Sigmoid colon (tissue), 3 donors: Measurements from ENCODE around the gene COBLL1.

ENCODE experiments used
- POLR2A ChIP-seq, 2 donors: fragments of 450-650 bp; IDR thresholded peaks; one replicate each; pipeline ENCODE4 v1.6.1; 2016; ENCODE audit warnings: antibody characterized with exemption in 2 of 2, mild to moderate bottlenecking in 2 of 2, moderate library complexity in 2 of 2
- TF ChIP-seq, protein P1 (sequence below), 4 experiments: fragments of 450-650 bp in 3 of 4; fragments of 200-600 bp in 1 of 4; IDR thresholded peaks; one replicate each; pipeline ENCODE4 v1.5.1; 2016 to 2019; ENCODE audit warnings: antibody characterized with exemption in 4 of 4, mild to moderate bottlenecking in 3 of 4, moderate library complexity in 2 of 4

DNA sequence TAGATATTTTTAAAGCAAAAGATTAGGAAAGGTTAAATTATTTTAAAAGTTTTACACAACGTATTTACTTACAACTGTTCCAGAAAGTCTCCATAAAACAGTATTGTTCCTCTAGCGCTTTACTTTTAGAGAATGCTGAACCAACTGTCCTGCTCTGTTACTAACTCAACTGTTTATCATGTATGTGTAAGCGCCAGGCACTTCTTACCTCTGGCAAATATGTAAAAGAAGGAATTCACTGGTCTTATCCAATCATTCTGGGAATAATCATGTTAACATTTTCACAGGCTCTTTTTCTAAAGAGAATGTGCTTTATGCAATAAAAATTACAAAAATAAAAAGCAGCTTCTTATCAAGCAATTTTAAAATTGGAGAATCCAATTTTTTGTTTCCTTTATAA is 68.0 kb downstream of the COBLL1 start:
- TF ChIP-seq, protein P1, sequence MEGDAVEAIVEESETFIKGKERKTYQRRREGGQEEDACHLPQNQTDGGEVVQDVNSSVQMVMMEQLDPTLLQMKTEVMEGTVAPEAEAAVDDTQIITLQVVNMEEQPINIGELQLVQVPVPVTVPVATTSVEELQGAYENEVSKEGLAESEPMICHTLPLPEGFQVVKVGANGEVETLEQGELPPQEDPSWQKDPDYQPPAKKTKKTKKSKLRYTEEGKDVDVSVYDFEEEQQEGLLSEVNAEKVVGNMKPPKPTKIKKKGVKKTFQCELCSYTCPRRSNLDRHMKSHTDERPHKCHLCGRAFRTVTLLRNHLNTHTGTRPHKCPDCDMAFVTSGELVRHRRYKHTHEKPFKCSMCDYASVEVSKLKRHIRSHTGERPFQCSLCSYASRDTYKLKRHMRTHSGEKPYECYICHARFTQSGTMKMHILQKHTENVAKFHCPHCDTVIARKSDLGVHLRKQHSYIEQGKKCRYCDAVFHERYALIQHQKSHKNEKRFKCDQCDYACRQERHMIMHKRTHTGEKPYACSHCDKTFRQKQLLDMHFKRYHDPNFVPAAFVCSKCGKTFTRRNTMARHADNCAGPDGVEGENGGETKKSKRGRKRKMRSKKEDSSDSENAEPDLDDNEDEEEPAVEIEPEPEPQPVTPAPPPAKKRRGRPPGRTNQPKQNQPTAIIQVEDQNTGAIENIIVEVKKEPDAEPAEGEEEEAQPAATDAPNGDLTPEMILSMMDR (IDR thresholded peaks at IDR 0.05) = no peak
- TF ChIP-seq POLR2A (IDR thresholded peaks at IDR 0.05) = no peak
